Renal cortex interstitium (tissue), 15 donors: ENCODE measurements around the gene ADNP2. TPM values are rescaled to one million over a fixed set of nuclear protein-coding genes. Genes with fewer than 3 reads are reported as not detected.

Experiments
- DNase-seq, 11 donors: peaks; one replicate each; pipeline ENCODE4 v3.0.0-alpha.2; 2013; ENCODE audit warnings: low read depth in 9 of 11, low spot score in 4 of 11; ENCODE audit errors: extremely low read depth in 1 of 11
- long read RNA-seq, 16 experiments: transcript quantifications; one replicate each; lab custom pipeline, GENCODE V29; 2026
- polyA plus RNA-seq, 3 donors: library from polyadenylated mRNA; unstranded; fragments of 120-200 nt; gene quantifications; one replicate each; pipeline ENCODE4 v1.2.1, GENCODE V29; 2013; ENCODE audit not compliant: insufficient read length in 3 of 3

The ADNP2 gene, protein sequence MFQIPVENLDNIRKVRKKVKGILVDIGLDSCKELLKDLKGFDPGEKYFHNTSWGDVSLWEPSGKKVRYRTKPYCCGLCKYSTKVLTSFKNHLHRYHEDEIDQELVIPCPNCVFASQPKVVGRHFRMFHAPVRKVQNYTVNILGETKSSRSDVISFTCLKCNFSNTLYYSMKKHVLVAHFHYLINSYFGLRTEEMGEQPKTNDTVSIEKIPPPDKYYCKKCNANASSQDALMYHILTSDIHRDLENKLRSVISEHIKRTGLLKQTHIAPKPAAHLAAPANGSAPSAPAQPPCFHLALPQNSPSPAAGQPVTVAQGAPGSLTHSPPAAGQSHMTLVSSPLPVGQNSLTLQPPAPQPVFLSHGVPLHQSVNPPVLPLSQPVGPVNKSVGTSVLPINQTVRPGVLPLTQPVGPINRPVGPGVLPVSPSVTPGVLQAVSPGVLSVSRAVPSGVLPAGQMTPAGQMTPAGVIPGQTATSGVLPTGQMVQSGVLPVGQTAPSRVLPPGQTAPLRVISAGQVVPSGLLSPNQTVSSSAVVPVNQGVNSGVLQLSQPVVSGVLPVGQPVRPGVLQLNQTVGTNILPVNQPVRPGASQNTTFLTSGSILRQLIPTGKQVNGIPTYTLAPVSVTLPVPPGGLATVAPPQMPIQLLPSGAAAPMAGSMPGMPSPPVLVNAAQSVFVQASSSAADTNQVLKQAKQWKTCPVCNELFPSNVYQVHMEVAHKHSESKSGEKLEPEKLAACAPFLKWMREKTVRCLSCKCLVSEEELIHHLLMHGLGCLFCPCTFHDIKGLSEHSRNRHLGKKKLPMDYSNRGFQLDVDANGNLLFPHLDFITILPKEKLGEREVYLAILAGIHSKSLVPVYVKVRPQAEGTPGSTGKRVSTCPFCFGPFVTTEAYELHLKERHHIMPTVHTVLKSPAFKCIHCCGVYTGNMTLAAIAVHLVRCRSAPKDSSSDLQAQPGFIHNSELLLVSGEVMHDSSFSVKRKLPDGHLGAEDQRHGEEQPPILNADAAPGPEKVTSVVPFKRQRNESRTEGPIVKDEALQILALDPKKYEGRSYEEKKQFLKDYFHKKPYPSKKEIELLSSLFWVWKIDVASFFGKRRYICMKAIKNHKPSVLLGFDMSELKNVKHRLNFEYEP
- polyA plus RNA-seq, result 10 to 100 TPM; 22.6 to 27.8 (median 24.3) TPM
- long read RNA-seq, donor 1, full-length matches to known transcripts, result 3 of 3 reads
- long read RNA-seq, donor 1, partial matches to known transcripts, result 0 of 3 reads
- long read RNA-seq, donor 1, other reads (novel, unspliced or antisense), result 0 of 3 reads
- long read RNA-seq, donor 2, full-length matches to known transcripts, result 3 of 10 reads
- long read RNA-seq, donor 2, partial matches to known transcripts, result 7 of 10 reads
- long read RNA-seq, donor 2, other reads (novel, unspliced or antisense), result 0 of 10 reads
- long read RNA-seq, donor 3, full-length matches to known transcripts, result 10 of 10 reads
- long read RNA-seq, donor 3, partial matches to known transcripts, result 0 of 10 reads
- long read RNA-seq, donor 3, other reads (novel, unspliced or antisense), result 0 of 10 reads
- long read RNA-seq, donor 4, full-length matches to known transcripts, result 2 of 13 reads
- long read RNA-seq, donor 4, partial matches to known transcripts, result 11 of 13 reads
- long read RNA-seq, donor 4, other reads (novel, unspliced or antisense), result 0 of 13 reads
- long read RNA-seq, donor 5, result 0 reads
- long read RNA-seq, donor 6, full-length matches to known transcripts, result 10 of 10 reads
- long read RNA-seq, donor 6, partial matches to known transcripts, result 0 of 10 reads
- long read RNA-seq, donor 6, other reads (novel, unspliced or antisense), result 0 of 10 reads
- long read RNA-seq, donor 7, full-length matches to known transcripts, result 4 of 4 reads
- long read RNA-seq, donor 7, partial matches to known transcripts, result 0 of 4 reads
- long read RNA-seq, donor 7, other reads (novel, unspliced or antisense), result 0 of 4 reads
- long read RNA-seq, donor 8, result 0 reads
- long read RNA-seq, donor 9, full-length matches to known transcripts, result 4 of 13 reads
- long read RNA-seq, donor 9, partial matches to known transcripts, result 9 of 13 reads
- long read RNA-seq, donor 9, other reads (novel, unspliced or antisense), result 0 of 13 reads
- long read RNA-seq, donor 10, full-length matches to known transcripts, result 5 of 5 reads
- long read RNA-seq, donor 10, partial matches to known transcripts, result 0 of 5 reads
- long read RNA-seq, donor 10, other reads (novel, unspliced or antisense), result 0 of 5 reads
- long read RNA-seq, donor 11, full-length matches to known transcripts, result 7 of 7 reads
- long read RNA-seq, donor 11, partial matches to known transcripts, result 0 of 7 reads
- long read RNA-seq, donor 11, other reads (novel, unspliced or antisense), result 0 of 7 reads
- long read RNA-seq, donor 12, full-length matches to known transcripts, result 1 of 1 reads
- long read RNA-seq, donor 12, partial matches to known transcripts, result 0 of 1 reads
- long read RNA-seq, donor 12, other reads (novel, unspliced or antisense), result 0 of 1 reads
- long read RNA-seq, donor 13, result 0 reads
- long read RNA-seq, donor 14, full-length matches to known transcripts, result 2 of 2 reads
- long read RNA-seq, donor 14, partial matches to known transcripts, result 0 of 2 reads
- long read RNA-seq, donor 14, other reads (novel, unspliced or antisense), result 0 of 2 reads
- long read RNA-seq, donor 15, full-length matches to known transcripts, result 3 of 3 reads
- long read RNA-seq, donor 15, partial matches to known transcripts, result 0 of 3 reads
- long read RNA-seq, donor 15, other reads (novel, unspliced or antisense), result 0 of 3 reads
- long read RNA-seq, donor 16, full-length matches to known transcripts, result 9 of 9 reads
- long read RNA-seq, donor 16, partial matches to known transcripts, result 0 of 9 reads
- long read RNA-seq, donor 16, other reads (novel, unspliced or antisense), result 0 of 9 reads

DNA sequence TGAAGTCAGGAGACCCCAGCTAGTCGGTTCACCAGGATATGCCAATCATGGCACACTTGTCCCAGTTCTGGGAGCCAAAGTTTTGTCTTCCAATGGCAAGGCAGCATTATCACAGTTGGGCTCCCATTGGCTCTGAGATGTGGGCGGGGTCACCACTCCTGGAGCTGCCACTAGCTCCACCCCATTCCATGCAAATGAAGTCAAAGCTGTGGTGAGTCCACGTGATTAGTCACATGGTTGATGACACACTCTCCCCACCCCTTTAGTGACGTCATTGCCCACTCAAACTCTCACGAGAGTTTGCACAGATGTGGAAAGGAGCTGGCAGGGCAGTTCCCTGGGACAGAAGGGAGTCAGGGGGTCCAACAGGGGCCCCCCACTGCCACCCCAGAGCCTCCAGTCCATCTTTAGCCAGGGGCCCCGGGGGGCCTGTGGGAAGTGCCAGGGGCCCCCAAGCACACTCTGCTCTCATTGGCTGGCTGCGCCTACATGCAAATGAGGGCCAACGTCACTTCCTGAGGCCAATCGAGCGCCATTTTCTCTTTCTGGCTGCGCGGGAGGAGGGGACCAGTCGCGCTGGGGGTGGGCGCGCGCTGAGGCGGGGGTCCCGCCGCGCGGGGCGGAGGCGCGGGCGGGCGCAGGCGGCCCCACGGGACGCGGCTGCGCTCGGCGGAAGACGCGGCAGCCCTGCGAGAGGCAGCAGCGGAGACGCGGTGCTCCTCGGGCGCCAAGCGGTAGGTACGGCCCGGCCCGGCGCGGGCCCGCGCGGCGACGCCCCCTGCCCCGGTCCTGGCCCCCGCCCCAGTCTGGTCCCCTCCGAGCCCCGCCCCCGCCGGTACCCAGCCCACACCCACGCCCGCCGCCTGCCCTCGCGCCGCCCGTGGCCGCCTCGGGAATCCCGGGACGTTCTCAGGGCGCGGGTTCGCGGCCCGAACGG lies at the start of gene ADNP2:
Gene ADNP2, plus strand, starts transcription at position 524 of the 937 bp plus-strand sequence. CDS start 8,281 bp downstream, outside the sequence.
- DNase-seq, result peak; percentile 63 to 85 (median 73)

DNA sequence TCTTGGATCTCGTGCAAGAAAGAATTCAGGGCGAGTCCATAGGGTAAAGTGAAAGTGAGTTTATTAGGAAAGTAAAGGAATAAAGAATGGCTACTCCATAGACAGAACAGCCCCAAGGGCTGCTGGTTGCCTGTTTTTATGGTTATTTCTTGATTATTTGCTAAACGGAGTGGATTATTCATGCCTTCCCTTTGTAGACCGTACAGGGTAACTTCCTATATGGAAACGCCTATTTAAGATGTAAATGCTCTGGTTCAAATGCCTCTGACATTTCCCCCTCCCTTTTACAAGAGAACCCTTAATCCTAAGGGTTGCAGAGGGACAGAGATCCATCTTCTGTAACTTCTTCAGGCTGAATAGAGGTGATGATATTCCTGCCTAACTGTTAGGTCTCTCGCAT lies 49.1 kb upstream of the ADNP2 start:
- DNase-seq, result no peak

DNA sequence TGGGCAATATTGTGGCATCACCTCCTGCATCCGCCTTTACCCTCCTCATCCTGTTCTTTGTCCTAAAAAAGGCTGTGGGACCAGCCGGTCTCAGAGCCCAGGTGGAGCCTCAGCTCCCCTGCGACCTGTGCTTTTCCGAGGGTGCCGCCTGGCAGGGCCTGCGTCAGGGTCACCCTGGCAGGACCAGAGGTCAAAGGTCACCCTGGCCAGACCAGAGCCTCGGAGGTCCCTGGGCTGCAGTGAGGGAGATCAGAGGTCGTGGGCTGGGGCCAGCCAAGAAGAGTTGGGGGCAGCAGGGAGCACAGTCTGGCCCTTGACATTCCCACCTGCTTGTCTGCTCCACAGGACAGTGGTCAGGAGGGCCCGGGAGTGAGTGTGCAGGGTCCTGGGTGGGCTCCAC lies 43.4 kb upstream of the ADNP2 start:
- DNase-seq, result no peak

DNA sequence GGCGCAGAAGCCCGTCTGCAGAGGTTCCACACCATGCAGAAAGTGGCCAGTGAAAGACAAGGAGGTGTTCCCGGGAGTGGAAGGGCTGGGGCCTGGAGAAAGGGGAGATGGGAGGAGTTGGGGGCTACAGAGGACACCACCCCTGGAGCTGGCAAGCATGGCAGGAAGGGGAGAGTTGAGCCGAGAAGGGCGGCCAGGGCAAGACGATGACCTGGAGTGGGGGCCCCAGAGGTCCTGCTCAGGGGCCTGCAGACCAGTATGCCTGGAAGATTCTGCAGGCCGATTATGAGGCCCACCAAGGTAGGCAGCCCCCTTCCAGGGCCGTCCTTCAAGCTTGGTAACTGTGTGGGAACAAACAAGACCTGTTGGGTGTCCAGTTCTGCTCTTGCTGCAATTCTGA lies 41.7 kb upstream of the ADNP2 start:
- no peak for DNase-seq

DNA sequence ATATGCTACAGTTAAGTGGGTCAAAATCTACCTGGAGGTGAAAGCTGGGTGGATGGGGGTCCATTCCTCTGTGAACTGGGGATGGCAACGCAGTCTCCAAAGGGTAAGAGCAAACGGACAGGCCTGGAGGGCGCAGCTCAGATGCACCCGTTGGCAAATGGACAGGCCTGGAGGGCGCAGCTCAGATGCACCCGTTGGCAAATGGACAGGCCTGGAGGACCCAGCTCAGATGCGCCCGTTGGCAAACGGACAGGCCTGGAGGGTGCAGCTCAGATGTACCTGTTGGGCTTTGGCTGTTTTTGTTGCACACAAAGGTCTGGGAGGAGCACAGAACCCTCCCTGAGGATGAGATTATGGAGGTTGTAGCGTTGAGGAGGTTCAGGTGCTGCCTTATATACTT lies 41.2 kb upstream of the ADNP2 start:
- no peak for DNase-seq

DNA sequence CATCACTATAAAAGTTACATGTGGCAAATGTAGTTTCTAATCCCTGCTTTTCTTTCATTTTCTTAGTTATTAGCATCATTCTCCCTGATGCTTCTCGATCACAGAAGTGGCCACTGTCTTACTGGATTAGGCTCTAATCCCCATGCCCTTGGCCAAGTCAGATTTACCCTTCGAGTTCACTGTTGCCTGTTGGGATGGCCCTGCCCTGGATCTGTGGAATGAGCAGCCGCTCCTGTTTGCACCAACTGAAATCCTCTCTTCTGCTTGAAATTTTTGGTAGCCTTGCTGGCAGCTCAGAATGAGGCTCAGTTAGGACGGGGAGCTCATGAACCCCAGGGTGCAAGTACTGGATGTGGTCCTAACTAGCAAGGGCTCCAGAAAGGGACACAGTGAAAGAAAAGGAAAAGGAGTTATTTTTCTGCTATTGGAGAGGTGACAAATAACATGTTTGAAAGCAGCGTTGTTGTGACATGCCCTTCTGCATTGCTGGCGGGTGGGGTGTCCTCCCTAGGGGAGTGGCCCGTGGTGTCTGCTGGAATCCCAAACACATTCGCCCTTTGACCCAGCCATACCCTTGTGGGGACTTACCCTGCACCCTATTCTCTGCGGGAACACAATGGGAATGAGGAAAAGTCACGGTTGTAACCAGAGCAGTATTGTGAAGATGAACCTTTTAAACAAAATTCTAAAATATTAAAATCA lies 40.3 kb upstream of the ADNP2 start:
- DNase-seq, result no peak

DNA sequence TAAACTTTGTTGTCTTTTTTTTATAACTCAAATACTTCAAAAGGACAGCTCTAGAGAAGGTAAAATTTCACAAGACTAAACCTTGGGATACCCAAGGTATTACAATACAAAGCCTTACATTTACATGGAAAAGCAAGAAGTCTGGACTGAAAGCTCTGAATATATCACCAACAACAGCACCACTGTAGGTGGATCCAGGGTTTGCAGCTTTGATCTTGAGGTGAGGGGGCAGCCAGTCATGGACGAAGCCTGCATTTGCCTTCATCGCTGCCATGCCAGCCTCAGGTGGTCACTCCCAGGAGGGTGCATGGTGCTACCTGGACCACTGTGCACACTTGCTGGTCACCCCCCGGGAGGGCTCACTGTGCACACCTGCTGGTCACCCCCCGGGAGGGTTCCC lies 38.2 kb upstream of the ADNP2 start:
- no peak for DNase-seq

DNA sequence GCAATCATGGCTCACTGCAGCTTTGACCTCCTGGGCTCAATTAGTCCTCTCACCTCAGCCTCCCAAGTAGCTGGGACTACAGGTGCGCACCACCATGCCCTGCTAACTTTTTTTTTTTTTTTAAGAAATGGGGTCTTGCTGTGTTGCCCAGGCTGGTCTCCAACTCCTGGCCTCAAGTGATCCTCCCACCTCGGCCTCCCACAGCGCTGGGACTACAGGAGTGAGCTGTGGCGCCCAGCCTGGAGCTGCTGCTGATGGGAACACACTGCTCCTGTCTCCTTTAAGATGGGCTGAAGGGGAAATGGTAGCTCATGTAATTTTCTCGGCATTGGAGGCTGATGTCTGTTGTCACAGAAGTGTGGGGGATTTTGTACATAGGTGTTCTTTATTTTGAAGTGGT lies 34.9 kb upstream of the ADNP2 start:
- DNase-seq, result no peak

DNA sequence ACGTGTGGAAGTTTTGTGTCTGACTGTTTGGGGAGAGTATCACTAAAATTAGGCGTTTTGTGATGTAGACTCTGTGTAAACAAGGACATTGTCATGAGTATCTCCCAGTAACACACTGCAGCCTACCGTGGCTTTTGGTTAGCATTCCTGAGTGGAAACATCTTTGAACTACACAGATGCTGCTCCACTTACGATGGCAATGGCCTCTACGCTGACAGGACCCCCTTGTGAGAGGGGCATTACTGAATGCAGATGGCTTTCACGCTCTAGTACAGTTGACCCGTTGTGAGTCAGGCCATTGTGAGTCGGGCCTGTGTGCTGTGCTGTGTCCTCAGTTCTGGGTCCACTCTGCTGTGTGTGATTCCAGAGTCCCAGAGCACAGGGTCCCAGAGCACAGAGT lies 34.4 kb upstream of the ADNP2 start:
- no peak for DNase-seq

DNA sequence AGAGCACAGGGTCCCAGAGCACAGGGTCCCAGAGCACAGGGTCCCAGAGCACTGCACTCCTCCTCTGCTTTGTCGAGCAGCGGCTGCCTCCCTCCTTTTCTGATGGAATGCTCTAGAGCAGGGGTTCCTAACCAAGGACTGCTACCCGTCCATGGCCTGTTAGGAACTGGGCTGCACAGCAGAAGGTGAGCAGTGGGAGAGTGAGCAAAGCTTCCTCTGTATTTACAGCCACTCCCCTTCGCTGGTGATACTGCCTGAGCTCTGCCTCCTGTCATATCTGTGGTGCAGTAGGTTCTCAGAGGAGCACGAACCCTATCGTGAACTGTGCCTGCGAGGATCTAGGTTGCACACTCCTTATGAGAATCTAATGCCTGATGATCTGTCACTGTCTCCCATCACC lies 33.1 kb upstream of the ADNP2 start:
- DNase-seq, result no peak

DNA sequence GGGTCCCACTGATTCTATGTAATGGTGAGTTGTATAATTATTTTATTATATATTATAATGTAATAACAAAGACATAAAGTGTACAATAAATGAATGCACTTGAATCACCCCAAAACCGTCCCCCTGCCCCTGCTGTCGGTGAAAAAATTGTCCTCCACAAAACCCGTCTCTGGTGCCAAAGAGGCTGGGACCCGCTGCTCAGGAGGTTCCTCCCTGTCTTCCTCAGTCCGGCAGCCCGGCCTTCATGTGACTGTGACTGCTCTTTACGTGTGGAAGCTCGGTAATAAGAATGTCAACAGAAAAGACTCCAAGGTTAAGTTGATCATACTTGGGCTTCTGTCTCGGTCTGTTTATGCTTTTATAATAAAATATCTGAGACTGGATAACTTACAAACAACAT lies 32.7 kb upstream of the ADNP2 start:
- no peak for DNase-seq

DNA sequence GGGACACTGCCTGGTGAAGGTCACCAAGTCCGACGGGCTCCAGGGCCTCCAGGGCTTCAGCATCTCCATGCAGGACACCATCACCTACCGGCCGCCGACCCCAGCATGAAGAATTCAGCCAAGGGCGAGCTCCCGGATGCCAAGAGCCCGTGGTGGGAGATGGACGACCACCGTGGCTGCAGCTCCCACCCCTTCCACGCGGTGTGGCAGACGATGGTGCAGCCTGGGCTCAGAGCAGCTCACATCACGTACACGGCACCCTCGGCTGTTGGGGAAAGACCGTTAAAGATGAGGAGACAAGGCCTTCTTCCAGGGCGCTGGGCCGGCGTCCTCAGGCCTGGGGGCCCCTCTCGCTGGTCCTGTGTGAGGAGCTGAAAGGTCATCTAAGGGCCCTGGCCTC lies 31.2 kb upstream of the ADNP2 start:
- no peak for DNase-seq

DNA sequence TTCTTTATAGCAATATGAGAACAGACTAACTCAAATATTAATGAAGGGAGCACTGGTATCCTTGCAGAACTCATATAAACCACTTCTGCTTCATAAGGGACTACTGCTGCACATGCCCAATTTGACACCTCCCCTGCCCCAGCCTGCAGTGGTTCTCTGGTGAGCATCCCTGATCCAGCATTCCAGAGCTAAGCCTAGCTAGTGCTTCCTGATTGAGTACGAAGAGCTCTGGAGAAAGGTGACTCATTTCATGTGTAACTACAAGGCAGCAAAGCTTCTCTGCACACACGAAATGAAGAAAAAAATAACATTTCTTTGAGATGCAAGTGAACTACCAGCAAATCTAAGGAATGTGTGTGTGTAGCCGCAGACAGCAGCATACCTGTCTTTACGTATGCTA lies 22.8 kb upstream of the ADNP2 start:
- DNase-seq, result no peak

DNA sequence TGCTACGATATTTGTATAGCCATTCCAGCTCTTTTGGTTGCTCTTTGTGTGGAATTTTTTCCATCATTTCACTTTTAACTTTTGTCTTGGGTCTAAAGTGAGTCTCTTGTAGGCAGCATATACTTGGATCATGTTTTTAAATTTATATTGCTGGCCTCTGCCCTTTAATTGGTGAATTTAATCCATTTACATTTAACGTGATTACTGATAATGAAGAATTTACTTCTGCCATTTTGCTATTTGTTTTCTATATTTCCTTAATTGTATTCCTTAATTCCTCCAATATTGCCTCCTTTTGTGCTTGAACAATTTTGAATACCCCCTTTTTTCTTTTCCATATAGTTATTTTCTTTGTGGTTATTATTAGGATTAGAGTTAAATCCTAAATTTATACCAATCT lies 21.0 kb upstream of the ADNP2 start:
- DNase-seq, result no peak

DNA sequence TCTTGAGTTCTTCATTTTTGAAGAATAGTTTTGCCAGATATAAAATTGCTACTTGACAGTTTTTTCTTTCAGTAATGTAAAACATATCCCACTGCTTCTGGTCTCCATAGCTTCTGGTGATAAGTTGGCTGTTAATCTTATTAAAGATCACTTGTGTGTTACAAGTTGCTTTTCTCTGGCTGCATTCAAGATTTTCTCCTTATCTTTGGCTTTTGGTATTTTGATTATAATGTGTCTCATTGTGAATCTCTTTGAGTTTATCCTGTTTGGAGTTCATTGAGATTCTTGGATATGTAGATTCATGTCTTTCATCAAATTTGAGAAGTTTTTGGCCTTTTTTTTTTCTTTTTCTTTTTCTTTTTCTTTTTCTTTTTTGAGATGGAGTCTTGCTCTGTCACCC lies 20.2 kb upstream of the ADNP2 start:
- no peak for DNase-seq
